GM12878 (cell line): Measurements from ENCODE around the gene GFOD2. TPM values are rescaled to one million over a fixed set of nuclear protein-coding genes. Genes with fewer than 3 reads are reported as not detected.

Experiments
- ATF7 ChIP-seq: fragments of 450-650 bp; IDR thresholded peaks from 2 replicates; pipeline ENCODE4 v1.6.1; 2016; ENCODE audit warnings: low read depth, mild to moderate bottlenecking
- BACH1 ChIP-seq: fragments of 450-650 bp; IDR thresholded peaks from 2 replicates; pipeline ENCODE4 v1.6.1; 2017; ENCODE audit warnings: mild to moderate bottlenecking, borderline replicate concordance
- MXI1 ChIP-seq: fragments of 150-350 bp; IDR thresholded peaks from 2 replicates; pipeline ENCODE4 v1.6.1; 2011; ENCODE audit warnings: low read depth, mild to moderate bottlenecking, inconsistent platforms, low read length, improper control_type of control experiment
- NRF1 ChIP-seq: conservative IDR thresholded peaks from 2 replicates; pipeline ENCODE4 v1.6.1; 2011; ENCODE audit warnings: mild to moderate bottlenecking, low read depth, low read length, improper control_type of control experiment
- RB1 ChIP-seq: fragments of 450-650 bp; formaldehyde crosslinking; IDR thresholded peaks from 2 replicates; pipeline ENCODE4 v1.6.1; 2017; ENCODE audit warnings: mild to moderate bottlenecking, borderline replicate concordance
- RBBP5 ChIP-seq: fragments of 200-600 bp; sonication (generic); conservative IDR thresholded peaks from 2 replicates; pipeline ENCODE4 v1.6.1; 2016
- SMARCA5 ChIP-seq: fragments of 450-650 bp; IDR thresholded peaks from 2 replicates; pipeline ENCODE4 v1.6.1; 2017; ENCODE audit warnings: mild to moderate bottlenecking
- SUPT20H ChIP-seq: IDR thresholded peaks from 2 replicates; pipeline ENCODE4 v1.6.1; 2011; ENCODE audit warnings: low read depth, mild to moderate bottlenecking, low read length, moderate library complexity, borderline replicate concordance; ENCODE audit not compliant: control insufficient read depth
- TAF1 ChIP-seq: IDR thresholded peaks from 2 replicates; pipeline ENCODE4 v1.6.1; 2011; ENCODE audit warnings: mild to moderate bottlenecking, low read depth, low read length, borderline replicate concordance
- ZNF622 ChIP-seq: fragments of 450-650 bp; IDR thresholded peaks from 2 replicates; pipeline ENCODE4 v1.6.1; 2017; ENCODE audit warnings: mild to moderate bottlenecking, inconsistent platforms
- polyA plus RNA-seq, 11 experiments: library from polyadenylated mRNA; depleted of rRNA in 4 of 11; unstranded in 6 of 11; stranded (reverse) in 5 of 11; fragments of >200 nt; fragmentation: Nextera tagmentation in 4 of 11; fragmentation: Illumina TruSeq in 1 of 11; extraction: Ambion mirVana in 4 of 11; extraction: Trizol in 1 of 11; gene quantifications; 1 replicate in 1 of 11; 2 replicates in 10 of 11; pipeline versions ENCODE4 v1.2.1 to v1.2.3, GENCODE V29; 2011 to 2016; ENCODE audit warnings: inconsistent platforms in 2 of 11, missing spikeins in 2 of 11, low read depth in 1 of 11
- total RNA-seq, 4 experiments: library from RNA; depleted of rRNA in 3 of 4; stranded (reverse); fragments of >200 nt in 3 of 4; fragmentation: Illumina TruSeq in 1 of 4; extraction: Trizol in 1 of 4; gene quantifications; 2 replicates each; pipeline versions ENCODE4 v1.2.1 to v1.2.3, GENCODE V29; 2013 to 2021
- TF ChIP-seq, protein P1 (sequence below): IDR thresholded peaks from 2 replicates; pipeline ENCODE4 v1.6.1; 2012; ENCODE audit warnings: improper control_type of control experiment, low read depth, low read length; ENCODE audit not compliant: insufficient replicate concordance
- TF ChIP-seq, protein P2 (sequence below): fragments of 150-350 bp; IDR thresholded peaks from 2 replicates; pipeline ENCODE4 v1.6.1; 2016; ENCODE audit warnings: low read depth, low read length
- TF ChIP-seq, protein P3 (sequence below): fragments of 450-650 bp; IDR thresholded peaks from 2 replicates; pipeline ENCODE4 v1.6.1; 2016; ENCODE audit warnings: mild to moderate bottlenecking, moderate library complexity, borderline replicate concordance
- TF ChIP-seq, protein P4 (sequence below): fragments of 150-350 bp; IDR thresholded peaks from 2 replicates; pipeline ENCODE4 v1.6.1; 2014; ENCODE audit warnings: mild to moderate bottlenecking, low read depth, low read length

GFOD2 gene
- total and polyA plus RNA-seq, 10 of the 15 experiments (the other 5 are each of a cell fraction or from before 2014, with no cell fraction given) = 2.0 to 15.9 (median 12.0) TPM

DNA sequence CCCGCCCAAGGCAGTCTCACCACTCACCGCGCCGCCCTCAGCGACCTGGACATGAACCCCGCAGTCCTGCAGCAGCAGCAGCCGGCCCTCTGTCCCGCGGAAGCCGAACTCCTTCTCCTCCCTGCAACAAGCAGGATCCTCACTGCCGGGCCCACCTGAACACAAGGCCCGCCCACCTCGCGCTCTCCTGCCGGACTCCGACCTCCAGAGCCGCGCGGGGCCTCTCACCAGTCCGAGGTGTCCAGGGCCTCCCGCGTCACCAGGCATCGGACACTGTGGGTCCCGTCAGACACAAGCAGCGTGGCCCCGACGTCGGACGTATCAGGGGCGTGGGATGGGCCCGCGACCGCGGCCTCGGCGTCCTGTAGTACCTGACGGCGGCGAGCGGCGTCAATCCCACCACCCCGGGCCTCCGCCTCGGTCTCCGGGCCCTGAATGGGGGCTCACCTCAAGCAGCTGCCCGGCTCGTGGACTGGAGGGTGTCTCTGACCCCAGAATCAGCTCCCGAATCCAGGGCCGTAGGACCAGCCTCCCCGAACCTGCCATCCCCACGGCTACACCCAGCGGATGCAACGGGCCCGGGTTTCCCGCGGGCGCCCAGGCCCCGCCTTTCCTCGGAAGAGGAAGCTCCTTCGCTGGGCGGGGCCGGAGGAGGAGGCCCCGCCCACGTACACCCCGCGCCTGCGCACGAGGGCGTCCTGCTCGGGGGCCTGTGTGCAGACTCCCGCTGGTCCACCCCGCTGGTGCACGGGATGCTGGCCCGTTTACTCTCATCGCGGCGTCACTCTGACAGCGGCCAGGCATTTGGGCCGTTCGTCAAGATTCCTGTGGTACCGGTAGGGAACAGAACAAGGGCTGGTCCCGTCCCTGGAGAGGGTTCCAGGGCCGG, 59.2 kb downstream of the GFOD2 start, which contains the start of gene ACD (continued):
- TF ChIP-seq, protein P1, sequence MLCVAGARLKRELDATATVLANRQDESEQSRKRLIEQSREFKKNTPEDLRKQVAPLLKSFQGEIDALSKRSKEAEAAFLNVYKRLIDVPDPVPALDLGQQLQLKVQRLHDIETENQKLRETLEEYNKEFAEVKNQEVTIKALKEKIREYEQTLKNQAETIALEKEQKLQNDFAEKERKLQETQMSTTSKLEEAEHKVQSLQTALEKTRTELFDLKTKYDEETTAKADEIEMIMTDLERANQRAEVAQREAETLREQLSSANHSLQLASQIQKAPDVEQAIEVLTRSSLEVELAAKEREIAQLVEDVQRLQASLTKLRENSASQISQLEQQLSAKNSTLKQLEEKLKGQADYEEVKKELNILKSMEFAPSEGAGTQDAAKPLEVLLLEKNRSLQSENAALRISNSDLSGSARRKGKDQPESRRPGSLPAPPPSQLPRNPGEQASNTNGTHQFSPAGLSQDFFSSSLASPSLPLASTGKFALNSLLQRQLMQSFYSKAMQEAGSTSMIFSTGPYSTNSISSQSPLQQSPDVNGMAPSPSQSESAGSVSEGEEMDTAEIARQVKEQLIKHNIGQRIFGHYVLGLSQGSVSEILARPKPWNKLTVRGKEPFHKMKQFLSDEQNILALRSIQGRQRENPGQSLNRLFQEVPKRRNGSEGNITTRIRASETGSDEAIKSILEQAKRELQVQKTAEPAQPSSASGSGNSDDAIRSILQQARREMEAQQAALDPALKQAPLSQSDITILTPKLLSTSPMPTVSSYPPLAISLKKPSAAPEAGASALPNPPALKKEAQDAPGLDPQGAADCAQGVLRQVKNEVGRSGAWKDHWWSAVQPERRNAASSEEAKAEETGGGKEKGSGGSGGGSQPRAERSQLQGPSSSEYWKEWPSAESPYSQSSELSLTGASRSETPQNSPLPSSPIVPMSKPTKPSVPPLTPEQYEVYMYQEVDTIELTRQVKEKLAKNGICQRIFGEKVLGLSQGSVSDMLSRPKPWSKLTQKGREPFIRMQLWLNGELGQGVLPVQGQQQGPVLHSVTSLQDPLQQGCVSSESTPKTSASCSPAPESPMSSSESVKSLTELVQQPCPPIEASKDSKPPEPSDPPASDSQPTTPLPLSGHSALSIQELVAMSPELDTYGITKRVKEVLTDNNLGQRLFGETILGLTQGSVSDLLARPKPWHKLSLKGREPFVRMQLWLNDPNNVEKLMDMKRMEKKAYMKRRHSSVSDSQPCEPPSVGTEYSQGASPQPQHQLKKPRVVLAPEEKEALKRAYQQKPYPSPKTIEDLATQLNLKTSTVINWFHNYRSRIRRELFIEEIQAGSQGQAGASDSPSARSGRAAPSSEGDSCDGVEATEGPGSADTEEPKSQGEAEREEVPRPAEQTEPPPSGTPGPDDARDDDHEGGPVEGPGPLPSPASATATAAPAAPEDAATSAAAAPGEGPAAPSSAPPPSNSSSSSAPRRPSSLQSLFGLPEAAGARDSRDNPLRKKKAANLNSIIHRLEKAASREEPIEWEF = no peak
- TF ChIP-seq ATF7 (no peak), BACH1 (no peak; the same call in 1 of the 2 replicates), SMARCA5 (0 out of 2 replicates have a peak, but pooled peaks have one; percentile 84), SUPT20H (no peak), ZNF622 (no peak), NRF1 (peak; percentile 96), RBBP5 (no peak), TAF1 (peak; percentile 33; the same call in 1 of the 2 replicates), MXI1 (peak; percentile 52), RB1 (peak; percentile 80; the same call in 1 of the 2 replicates)
- TF ChIP-seq, protein P2, sequence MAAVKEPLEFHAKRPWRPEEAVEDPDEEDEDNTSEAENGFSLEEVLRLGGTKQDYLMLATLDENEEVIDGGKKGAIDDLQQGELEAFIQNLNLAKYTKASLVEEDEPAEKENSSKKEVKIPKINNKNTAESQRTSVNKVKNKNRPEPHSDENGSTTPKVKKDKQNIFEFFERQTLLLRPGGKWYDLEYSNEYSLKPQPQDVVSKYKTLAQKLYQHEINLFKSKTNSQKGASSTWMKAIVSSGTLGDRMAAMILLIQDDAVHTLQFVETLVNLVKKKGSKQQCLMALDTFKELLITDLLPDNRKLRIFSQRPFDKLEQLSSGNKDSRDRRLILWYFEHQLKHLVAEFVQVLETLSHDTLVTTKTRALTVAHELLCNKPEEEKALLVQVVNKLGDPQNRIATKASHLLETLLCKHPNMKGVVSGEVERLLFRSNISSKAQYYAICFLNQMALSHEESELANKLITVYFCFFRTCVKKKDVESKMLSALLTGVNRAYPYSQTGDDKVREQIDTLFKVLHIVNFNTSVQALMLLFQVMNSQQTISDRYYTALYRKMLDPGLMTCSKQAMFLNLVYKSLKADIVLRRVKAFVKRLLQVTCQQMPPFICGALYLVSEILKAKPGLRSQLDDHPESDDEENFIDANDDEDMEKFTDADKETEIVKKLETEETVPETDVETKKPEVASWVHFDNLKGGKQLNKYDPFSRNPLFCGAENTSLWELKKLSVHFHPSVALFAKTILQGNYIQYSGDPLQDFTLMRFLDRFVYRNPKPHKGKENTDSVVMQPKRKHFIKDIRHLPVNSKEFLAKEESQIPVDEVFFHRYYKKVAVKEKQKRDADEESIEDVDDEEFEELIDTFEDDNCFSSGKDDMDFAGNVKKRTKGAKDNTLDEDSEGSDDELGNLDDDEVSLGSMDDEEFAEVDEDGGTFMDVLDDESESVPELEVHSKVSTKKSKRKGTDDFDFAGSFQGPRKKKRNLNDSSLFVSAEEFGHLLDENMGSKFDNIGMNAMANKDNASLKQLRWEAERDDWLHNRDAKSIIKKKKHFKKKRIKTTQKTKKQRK = no peak
- TF ChIP-seq, protein P3, sequence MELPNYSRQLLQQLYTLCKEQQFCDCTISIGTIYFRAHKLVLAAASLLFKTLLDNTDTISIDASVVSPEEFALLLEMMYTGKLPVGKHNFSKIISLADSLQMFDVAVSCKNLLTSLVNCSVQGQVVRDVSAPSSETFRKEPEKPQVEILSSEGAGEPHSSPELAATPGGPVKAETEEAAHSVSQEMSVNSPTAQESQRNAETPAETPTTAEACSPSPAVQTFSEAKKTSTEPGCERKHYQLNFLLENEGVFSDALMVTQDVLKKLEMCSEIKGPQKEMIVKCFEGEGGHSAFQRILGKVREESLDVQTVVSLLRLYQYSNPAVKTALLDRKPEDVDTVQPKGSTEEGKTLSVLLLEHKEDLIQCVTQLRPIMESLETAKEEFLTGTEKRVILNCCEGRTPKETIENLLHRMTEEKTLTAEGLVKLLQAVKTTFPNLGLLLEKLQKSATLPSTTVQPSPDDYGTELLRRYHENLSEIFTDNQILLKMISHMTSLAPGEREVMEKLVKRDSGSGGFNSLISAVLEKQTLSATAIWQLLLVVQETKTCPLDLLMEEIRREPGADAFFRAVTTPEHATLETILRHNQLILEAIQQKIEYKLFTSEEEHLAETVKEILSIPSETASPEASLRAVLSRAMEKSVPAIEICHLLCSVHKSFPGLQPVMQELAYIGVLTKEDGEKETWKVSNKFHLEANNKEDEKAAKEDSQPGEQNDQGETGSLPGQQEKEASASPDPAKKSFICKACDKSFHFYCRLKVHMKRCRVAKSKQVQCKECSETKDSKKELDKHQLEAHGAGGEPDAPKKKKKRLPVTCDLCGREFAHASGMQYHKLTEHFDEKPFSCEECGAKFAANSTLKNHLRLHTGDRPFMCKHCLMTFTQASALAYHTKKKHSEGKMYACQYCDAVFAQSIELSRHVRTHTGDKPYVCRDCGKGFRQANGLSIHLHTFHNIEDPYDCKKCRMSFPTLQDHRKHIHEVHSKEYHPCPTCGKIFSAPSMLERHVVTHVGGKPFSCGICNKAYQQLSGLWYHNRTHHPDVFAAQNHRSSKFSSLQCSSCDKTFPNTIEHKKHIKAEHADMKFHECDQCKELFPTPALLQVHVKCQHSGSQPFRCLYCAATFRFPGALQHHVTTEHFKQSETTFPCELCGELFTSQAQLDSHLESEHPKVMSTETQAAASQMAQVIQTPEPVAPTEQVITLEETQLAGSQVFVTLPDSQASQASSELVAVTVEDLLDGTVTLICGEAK = 0 out of 2 replicates have a peak, but pooled peaks have one; percentile 37
- TF ChIP-seq, protein P4, sequence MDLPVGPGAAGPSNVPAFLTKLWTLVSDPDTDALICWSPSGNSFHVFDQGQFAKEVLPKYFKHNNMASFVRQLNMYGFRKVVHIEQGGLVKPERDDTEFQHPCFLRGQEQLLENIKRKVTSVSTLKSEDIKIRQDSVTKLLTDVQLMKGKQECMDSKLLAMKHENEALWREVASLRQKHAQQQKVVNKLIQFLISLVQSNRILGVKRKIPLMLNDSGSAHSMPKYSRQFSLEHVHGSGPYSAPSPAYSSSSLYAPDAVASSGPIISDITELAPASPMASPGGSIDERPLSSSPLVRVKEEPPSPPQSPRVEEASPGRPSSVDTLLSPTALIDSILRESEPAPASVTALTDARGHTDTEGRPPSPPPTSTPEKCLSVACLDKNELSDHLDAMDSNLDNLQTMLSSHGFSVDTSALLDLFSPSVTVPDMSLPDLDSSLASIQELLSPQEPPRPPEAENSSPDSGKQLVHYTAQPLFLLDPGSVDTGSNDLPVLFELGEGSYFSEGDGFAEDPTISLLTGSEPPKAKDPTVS = no peak
